RPMI7951 (cell line): ENCODE results near the gene GASK1B. TPM values are rescaled to one million over a fixed set of nuclear protein-coding genes. Genes with fewer than 3 reads are reported as not detected.
A peak's percentile ranks its signal among the peaks of the same experiment; 100 is the strongest.

Experiments used
- DNase-seq: peaks from one replicate; pipeline ENCODE4 v3.0.0-alpha.2; 2012; ENCODE audit warnings: low read depth
- total RNA-seq: library from RNA; depleted of rRNA; stranded (reverse); fragments of >200 nt; shearing (Covaris generic); gene quantifications from 2 replicates; pipeline ENCODE4 v1.2.3, GENCODE V29; 2014; rRNA removed

GASK1B gene
- 0.98 and 1.2 TPM in 2 replicates for total RNA-seq

- DNase-seq = peak; percentile 54
These were observed at the start of gene GASK1B for GRCh38 chr4:158172261-158173258. GASK1B (minus strand) TSS chr4:158173025; CDS start chr4:158171375, 1,650 bp downstream.

- DNase-seq = no peak
These were observed 46.8 kb upstream of the GASK1B start for GRCh38 chr4:158219623-158220022.

GRCh38 chr4:158217763-158218162 lies 44.9 kb upstream of the GASK1B start:
- DNase-seq = no peak

DNA sequence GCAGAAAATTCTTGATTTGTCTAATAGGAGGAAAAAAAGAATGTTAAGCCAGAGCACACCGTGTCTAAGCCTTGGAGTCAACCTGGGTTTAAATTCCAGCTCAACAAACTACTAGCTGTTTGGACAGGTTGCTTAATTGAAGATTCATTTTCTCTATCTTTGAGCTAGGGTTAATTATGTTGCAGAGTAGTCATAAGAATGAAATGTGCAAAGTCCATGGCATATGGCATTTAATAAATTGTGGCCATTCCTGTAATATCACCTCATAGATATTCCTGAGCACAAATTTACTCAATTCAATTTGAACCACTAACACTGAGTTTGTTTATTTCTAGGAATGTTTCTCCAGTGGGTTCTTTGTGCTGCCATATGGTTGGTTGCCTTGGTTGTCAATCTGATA lies 42.0 kb upstream of the GASK1B start:
- no peak for DNase-seq

DNA sequence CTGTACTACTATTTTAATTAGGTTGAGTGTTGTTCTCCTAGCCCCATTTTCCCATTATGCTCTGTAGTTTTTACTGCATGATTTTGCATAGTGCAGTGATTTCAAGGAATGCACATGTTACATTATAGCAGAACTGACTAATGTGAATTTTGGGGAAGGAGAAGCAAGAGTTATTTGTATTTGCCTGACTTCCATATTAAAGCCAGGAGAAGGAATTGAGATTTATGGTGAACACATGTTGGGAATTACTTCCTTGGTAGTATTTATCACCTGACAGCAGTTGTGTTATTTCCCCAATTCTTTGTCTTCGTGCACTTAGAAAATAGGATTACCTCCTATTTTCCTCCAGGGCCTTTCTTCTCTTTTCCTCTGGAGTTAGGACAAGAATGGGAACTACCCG lies 40.6 kb upstream of the GASK1B start:
- DNase-seq = no peak

DNA sequence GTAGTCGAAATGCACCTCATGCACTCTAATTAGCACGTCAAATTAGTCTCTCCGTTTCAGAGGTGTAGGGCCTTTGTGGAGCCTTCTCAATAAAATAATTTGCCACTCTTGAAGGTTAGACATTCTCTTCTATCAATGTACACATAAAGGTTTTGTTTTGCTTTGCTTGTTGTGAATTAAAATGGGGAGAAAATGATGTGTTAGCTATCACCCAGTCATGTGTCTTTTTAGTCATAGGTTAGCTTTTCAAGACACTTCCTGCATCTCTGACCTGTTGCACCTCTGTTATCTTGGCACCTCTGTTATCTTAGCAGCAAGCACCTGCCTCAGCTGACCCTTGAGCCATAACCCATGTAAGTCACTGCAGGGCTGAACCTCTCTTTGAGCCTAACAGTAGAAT lies 38.4 kb upstream of the GASK1B start:
- DNase-seq = no peak

DNA sequence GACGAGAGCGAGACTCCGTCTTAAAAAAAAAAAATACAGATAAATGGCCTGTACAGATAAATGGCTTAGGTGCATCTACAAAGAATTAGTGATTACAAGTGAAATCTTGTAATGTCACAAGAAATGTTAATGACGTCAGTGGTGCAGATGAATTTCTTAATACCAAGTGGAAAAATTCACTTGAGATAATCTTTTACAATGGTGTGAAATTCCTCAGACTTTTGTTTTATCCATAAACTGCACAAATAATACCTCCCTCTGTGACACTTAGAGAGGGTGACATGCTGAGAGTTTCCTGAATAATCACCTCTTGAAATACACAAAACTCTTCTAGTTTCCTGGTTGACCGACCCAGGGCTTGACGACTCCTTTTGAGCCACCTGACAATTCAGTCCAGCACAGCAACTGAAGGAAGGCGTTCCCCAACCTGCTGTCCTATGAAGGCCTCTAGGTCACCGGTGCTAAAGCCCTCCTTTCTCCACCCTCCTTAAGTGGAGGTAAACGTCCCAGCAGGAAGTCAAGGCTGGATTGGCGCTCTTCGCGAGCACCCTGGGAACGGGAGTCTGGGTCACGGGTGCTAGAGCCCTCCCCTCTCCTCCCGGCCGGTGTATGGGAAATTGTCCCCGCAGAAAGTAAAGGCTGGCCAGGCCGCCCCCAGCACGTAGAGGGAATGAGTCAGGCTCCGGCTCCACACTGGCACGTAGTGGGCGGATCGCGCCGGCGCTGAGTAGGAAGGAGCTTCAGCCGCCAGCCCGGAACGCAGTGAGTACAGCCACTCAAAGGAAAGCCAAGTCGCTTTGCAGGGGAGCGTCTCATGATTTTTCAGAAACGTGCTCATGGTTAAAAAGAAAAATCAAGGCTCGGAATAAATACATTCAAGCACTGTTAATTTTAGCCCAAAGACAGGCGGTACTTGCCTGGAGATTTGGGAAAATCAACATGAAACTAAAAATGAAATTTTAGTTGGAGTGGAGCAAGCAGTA lies 37.3 kb upstream of the GASK1B start, which contains the start of gene TMEM144:
Gene TMEM144 (plus strand): TSS at position 662 of the 983 bp plus-strand sequence. CDS start 2,182 bp downstream, outside the sequence.
- peak; percentile 85 for DNase-seq

GRCh38 chr4:158208963-158209640 lies 36.3 kb upstream of the GASK1B start:
- DNase-seq = no peak

DNA sequence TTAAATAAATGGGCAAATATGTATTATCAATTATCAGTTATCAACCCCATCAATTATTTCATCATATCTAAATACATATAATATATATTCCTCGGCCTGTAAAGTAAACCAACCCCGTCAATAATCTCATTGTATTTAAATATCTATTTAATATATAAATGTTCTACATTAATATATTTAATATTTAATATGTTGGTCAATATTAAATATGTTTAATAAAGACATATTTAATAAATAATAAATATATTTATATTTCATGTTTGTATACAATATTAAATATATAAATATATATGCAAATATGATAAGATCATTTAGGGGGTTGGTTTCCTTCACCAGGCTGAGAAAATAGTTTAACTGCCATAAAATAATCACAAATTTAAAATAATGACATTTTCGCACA lies 31.1 kb upstream of the GASK1B start:
- no peak for DNase-seq

DNA sequence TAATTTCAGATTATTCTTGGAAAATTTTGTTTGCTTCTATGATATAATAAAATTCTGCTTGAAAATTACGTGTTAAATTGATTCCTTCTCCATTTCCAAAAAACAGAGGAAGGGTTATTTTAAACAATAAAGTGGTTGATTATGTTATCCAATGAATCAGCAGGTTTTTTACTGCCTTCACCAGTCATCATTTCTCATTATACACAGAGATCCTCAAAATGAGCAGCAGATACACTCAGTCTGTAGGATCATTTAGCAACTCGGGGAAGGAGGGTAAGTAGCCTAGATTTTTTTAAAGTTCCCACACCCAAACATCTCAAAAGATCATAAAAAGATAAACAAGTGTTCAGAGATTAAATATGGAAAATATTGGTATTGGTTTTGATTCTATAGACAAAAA lies 30.6 kb upstream of the GASK1B start:
- no peak for DNase-seq

DNA sequence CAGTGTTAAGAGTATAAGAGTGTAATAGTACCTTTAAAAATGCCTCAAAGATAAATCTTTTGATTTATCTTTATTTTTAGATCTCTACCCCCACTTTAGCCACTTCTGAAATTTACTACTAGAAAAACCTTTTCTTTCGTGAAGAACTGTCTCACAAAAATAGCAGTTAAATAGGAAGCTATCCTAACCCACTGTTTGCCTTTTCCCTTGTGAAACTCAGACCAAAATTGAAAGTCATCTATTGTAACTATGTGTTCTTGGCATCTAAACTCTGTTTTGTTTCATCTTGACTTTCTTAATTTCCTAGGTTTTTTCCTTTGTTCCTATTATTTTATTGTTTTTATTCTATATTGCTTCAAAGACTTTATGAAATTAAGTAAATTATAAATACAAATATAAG lies 29.7 kb upstream of the GASK1B start:
- DNase-seq = no peak

DNA sequence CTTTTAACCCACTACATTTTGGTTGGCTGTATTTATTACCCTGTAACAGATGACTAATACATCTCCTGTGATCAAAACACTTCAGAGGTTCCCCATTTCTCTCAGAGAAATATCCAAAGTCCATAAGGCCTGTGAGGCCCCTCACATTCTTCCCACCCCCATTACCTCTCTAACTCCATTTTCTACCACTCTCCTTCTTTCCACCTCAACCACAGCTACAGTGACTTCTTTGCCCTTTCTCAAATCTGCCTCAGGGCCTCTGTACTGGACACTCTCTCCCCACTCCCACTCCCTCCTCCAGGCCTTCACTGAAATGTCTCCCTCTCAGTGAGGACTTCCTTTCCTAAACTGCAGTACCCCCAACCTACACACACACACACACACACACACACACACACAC lies 29.1 kb upstream of the GASK1B start:
- no peak for DNase-seq

GRCh38 chr4:158201322-158201721 lies 28.5 kb upstream of the GASK1B start:
- no peak for DNase-seq

GRCh38 chr4:158200214-158200613 lies 27.4 kb upstream of the GASK1B start:
- DNase-seq = no peak

DNA sequence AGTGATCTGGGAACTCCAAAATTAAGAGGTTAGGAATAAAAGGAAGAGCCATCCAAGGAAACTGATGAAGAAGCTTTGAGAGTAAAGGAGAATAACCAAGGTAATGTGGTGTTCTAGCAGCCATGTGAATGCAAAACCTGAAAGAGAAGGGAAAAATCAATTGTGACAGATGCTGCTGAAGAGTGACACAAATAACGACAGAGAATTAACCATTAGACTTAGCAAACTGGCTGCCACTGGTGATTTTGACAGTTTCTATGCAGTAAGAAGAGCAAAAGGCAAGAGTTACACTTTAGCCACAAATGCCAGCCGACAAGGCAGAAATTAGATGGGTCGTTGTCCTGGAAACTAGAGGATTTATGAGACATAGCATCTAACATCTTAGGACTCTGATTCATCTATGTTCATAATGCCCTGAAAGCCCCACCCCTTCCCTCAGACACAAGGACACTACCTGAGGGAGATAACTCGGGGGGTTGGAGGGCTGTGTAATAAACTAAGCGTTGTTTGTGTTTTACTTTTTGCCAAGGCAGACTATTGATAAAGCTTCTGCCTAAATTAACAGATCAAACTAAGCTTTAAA lies 24.5 kb upstream of the GASK1B start:
- DNase-seq = no peak

DNA sequence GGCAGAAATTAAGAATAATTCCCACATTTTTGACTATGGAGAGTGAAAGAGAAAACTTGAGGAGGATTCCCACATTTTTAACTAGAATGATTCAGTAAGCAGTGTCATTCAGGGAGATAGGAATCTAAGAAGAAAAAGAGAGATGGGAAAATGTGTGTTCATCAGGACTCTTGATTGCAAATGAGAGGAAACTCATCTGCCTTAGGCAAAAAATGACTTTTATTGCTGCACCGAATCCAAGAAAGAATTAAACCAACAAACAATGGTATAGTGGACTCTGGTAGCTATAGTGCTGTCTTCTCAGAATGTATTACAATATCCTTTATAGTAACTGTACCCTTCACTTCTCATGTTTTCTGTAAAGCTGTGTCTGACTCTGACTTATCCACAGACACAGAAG lies 22.5 kb upstream of the GASK1B start:
- DNase-seq = no peak

DNA sequence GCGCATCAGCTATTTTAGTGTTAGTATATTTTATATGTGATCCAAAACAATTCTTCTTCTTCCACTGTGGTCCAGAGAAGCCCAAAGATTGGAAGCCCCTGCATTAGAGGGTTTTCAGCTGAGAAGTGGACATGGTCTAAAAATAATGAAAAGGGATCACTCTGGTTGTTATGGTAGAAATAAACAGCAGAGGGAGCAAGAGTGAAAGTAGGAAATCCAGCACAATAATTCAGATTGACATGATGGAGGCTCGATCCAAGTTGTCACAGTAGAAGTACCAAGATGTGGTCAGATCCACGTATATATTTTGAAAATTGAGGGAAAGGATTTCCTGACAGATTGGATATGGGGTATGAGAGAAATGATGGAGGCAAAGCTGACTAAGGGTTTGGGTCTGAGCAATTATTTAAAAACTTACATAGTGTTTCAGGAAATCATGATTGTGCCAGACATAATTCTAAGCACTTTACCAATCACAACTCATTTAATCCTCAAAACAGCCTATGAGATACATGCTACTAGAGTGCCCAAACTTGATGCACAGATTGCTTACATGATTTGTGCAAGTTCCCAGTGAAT lies 20.4 kb upstream of the GASK1B start:
- DNase-seq = peak; percentile 31

- DNase-seq = no peak
These were observed 19.8 kb upstream of the GASK1B start for GRCh38 chr4:158192439-158193158.

- no peak for DNase-seq
These were observed 17.9 kb upstream of the GASK1B start for GRCh38 chr4:158190718-158191117.

DNA sequence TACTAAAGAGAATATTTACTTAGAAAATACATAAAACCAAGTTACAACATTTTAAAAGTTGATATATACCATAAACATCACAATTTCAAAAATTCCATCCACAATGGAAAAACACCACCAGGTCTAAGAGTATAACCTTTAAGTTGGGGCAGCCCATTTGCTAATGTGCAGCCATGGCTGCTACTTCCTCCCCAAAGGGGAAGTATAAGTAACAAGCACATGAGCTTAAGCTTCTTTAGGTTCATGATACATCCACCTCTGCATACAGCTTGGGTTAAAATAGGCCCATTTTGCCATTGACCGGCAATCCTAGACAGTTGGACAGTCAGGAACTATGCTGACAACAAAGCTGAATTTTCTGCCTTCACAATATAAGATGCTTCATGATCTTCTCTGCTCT lies 16.6 kb upstream of the GASK1B start:
- DNase-seq = no peak
